Keratinocyte (primary cell): Measurements from ENCODE around the gene RNU6-1.

Experiments used
- EZH2 ChIP-seq: IDR thresholded peaks from one replicate; pipeline ENCODE4 v1.6.1; 2012; ENCODE audit warnings: inconsistent platforms, mild to moderate bottlenecking, low read length, moderate library complexity
- TF ChIP-seq, protein P1 (sequence below), 3 experiments: IDR thresholded peaks in 1 of 3; conservative IDR thresholded peaks in 1 of 3; optimal IDR thresholded peaks in 1 of 3; 2 replicates in 2 of 3; 3 replicates in 1 of 3; pipeline versions ENCODE3 to v1.5.1; 2011; ENCODE audit warnings: low read length in 3 of 3, mild to moderate bottlenecking in 3 of 3, moderate library complexity in 2 of 3, control low read depth in 1 of 3, inconsistent platforms in 1 of 3; ENCODE audit not compliant: insufficient read depth in 2 of 3; ENCODE audit errors: extremely low read depth in 1 of 3

- TF ChIP-seq, protein P1, sequence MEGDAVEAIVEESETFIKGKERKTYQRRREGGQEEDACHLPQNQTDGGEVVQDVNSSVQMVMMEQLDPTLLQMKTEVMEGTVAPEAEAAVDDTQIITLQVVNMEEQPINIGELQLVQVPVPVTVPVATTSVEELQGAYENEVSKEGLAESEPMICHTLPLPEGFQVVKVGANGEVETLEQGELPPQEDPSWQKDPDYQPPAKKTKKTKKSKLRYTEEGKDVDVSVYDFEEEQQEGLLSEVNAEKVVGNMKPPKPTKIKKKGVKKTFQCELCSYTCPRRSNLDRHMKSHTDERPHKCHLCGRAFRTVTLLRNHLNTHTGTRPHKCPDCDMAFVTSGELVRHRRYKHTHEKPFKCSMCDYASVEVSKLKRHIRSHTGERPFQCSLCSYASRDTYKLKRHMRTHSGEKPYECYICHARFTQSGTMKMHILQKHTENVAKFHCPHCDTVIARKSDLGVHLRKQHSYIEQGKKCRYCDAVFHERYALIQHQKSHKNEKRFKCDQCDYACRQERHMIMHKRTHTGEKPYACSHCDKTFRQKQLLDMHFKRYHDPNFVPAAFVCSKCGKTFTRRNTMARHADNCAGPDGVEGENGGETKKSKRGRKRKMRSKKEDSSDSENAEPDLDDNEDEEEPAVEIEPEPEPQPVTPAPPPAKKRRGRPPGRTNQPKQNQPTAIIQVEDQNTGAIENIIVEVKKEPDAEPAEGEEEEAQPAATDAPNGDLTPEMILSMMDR (optimal IDR thresholded peaks at IDR 0.05 in 1 of 3, IDR thresholded peaks at IDR 0.05 in 1 of 3, conservative IDR thresholded peaks at IDR 0.05 in 1 of 3; ENCODE audit: extremely low read depth in 1 of 3, insufficient read depth in 2 of 3, low read length in 3 of 3), result no peak
- peak; percentile 96 for TF ChIP-seq EZH2
Observed at GRCh38 chr15:67823314-67824196, 16.3 kb downstream of the RNU6-1 start.
